Coronary artery (tissue), 2 donors: Measurements from ENCODE around the gene HIRA.

Experiments used
- DNase-seq: peaks from one replicate; pipeline ENCODE4 v3.0.0-alpha.2; 2017; ENCODE audit warnings: low spot score
- H3K27ac ChIP-seq, 2 donors: fragments of 200-600 bp; sonication (generic); one replicate each; pipeline ENCODE4 v1.5.1; 2016 to 2019
- H3K4me3 ChIP-seq: fragments of 200-600 bp; sonication (generic); 2 replicates; pipeline ENCODE4 v1.5.1; 2016; ENCODE audit warnings: mild to moderate bottlenecking, moderate library complexity
- TF ChIP-seq, protein P1 (sequence below): fragments of 200-600 bp; sonication (generic); IDR thresholded peaks from one replicate; pipeline ENCODE4 v1.5.1; 2019; ENCODE audit warnings: antibody characterized with exemption

Gene HIRA

DNA sequence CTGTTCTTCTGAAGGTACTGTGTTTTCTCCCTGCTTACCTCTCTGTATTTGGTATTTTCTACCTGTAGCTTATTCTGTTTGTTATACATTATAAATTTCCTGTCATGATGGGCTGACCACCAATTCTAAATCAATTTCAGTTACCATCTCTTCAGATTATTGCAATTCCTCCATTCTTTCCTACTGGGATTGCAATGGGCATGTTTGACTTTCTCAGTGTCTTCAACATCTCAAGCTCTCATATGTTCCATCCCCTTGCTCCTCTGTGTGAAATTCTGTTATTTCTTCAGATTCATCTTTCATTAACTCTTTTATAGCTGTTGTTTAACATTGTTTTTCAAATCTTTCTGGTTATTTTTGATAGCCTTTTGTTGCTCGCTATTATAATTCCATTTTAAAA is 31.5 kb upstream of the HIRA start:
- Histone ChIP-seq H3K4me3 (no peak overlapping the region), H3K27ac (no peak overlapping the region)
- TF ChIP-seq, protein P1, sequence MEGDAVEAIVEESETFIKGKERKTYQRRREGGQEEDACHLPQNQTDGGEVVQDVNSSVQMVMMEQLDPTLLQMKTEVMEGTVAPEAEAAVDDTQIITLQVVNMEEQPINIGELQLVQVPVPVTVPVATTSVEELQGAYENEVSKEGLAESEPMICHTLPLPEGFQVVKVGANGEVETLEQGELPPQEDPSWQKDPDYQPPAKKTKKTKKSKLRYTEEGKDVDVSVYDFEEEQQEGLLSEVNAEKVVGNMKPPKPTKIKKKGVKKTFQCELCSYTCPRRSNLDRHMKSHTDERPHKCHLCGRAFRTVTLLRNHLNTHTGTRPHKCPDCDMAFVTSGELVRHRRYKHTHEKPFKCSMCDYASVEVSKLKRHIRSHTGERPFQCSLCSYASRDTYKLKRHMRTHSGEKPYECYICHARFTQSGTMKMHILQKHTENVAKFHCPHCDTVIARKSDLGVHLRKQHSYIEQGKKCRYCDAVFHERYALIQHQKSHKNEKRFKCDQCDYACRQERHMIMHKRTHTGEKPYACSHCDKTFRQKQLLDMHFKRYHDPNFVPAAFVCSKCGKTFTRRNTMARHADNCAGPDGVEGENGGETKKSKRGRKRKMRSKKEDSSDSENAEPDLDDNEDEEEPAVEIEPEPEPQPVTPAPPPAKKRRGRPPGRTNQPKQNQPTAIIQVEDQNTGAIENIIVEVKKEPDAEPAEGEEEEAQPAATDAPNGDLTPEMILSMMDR: no peak
- DNase-seq: no peak

DNA sequence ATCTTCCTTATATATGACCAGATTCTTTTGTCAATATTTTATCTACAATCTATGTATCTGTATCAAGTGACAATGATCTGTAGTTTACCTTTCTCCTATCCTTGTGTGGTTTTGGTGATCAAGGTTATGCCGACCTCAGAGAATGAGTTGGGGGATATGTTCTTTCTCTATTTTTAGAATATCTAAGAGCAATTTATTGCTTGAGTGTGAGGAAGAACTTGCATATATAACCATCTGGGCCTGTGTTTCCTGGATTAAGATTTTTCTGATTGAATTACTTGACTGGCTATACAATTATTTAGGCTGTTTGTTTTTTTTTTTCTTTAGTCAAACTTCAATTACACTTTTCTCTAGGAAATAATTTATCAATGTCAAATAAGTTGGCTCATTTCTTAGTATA is 30.0 kb upstream of the HIRA start:
- DNase-seq: no peak
- Histone ChIP-seq H3K4me3 (no peak overlapping the region), H3K27ac (no peak overlapping the region)
- TF ChIP-seq, protein P1: no peak

DNA sequence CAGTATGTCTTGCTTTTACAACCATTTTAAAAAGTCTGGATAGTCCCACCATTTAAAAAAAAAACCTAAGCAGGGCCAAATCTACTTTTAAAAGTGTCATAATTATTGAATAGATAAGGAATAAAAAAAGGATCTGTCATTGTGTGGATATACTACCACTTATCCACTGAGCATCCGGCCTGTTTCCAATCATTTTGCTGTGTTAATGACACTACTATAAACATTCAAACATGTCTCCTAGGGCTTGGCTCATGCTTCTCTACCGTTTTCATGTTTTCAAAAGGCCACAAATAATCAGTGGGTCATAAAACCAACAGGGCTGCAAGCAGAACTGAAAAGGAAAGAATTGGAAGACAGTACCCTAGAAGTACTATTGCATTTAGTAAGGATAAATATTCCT is 28.5 kb upstream of the HIRA start:
- DNase-seq: no peak
- TF ChIP-seq, protein P1: no peak
- H3K4me3 ChIP-seq: no peak overlapping the region
- no peak overlapping the region for H3K27ac ChIP-seq

DNA sequence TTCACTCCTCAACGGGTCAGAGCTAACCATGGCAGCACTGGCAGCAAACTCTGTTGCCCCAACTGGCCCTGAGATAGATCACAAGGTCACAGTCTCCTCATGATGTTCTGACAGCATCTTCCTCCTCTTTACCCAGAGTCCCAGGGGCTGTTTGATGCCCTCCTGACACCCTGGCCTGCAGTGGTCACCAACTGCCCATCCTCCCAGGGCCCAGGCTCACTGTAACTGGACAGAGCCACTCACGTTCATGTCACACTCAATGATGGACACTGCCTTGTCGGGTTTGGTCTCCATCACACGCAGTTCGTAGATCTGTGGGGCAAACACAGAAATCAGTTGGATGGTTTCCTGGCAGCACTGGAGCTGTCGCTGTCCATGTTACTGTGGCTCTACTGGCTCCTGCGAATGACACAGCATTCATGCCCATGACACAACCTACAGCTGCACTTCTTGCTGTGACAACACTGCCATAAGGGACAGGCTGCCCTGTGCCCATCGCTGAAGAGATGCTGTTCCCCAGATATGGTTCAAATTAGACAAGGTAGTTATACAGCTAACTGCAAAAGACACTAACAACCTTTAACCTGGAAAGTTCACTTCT is 26.4 kb upstream of the HIRA start:
- Histone ChIP-seq H3K4me3 (no peak overlapping the region), H3K27ac (no peak overlapping the region)
- TF ChIP-seq, protein P1: no peak
- DNase-seq: no peak

DNA sequence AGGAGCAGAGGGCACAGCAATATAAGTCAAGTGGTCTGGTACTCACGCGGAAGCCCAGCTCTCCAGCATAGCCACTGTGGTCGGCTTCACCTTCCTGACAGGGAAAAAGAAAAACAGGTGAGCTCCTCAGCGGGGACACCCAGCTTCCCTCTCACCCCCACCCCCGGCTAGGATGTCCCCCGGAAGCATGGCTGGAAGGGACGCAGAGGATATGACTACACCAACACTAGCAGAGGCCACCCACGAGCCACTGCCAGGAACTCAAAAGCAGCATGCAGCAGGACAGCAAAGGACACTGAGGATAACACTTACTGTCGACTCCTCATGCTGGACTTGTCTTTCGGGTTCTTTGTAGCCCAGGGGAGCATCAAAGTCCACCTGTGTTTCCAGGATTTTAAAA is 25.0 kb upstream of the HIRA start:
- Histone ChIP-seq H3K4me3 (no peak overlapping the region), H3K27ac (no peak overlapping the region)
- DNase-seq: no peak
- TF ChIP-seq, protein P1: no peak

DNA sequence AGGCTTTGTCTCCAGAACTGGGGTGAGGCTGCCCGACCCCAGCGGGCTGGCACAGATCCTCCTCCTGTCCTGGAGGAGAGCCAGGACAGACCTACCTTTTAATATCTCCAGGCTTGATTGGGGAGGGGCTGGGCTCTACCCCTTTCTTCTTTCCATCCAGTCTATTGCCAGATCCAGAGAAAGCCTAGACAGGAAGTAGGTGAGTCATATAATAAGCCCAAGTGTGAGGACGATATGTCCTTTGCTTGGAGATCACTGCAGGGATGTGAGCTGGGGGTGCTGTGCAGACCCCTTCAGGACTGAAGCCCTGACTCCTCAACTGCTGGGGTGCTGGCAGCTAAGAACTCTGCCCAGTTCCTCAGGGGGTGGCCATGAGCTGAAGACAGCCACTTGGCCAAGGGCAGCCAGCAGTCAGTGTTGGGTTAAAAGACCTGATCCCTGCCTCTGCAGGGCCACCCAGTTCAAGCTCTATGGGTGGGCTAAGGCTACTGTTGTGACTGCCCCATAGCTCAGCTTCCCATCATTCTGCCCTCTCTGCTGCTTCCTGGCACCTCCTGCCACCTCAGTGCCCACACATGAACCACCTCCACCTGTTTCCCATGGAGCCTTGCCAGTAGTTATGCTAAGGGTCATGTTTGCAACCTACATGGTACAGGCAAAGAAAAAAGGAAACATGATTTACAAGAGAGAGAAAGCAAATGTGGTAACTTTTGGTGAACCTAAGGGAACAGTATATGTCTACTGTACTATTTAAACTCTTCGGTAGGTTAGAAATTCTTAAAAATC is 24.2 kb upstream of the HIRA start:
- DNase-seq: no peak
- TF ChIP-seq, protein P1: no peak
- no peak overlapping the region for H3K27ac ChIP-seq
- no peak overlapping the region for H3K4me3 ChIP-seq

DNA sequence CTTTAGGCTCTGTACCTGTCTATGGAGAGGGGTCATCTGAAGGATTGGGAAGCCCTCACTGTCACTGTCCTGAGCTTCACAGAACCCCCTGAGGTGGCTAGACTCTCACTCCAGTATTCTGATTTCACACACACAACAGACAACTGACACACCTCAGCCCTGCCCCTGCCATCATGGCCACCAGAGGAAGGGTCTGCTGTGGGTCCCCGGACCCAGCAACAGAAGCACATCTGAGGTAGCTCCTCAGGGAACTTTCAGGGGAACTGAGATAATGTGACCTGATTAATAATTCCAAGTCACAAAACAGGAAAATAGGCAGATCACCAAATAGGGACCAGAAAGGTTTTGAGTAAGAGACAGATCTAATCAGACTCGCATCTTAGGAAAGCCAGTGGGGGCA is 23.5 kb upstream of the HIRA start:
- H3K4me3 ChIP-seq: no peak overlapping the region
- TF ChIP-seq, protein P1: no peak
- DNase-seq: no peak
- H3K27ac ChIP-seq: no peak overlapping the region
